NCI-H1436 (cell line): ENCODE data around the gene DCP1B.

ENCODE experiments used
- DNase-seq: peaks from one replicate; lab custom pipeline; 2025; lab: John Stamatoyannopoulos, UW

The DCP1B gene

DNA sequence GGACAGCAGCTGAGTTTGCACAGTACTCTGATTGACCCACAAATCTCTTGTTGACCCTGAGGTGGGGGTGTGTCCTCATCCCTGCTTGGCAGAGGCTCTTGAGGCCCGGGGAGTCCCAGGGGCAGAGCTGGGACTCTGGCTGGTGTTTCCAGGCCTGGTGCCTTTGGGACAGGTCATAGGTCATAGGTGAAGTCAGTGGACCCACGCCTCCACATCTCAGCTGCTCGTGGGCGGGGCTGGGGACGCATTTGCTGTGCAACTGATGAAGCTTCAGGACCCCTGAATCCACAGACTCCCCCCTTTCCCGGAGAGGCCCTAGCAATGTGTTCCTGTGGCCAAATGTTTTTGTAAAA is 85.4 kb downstream of the DCP1B start:
- DNase-seq: no peak

DNA sequence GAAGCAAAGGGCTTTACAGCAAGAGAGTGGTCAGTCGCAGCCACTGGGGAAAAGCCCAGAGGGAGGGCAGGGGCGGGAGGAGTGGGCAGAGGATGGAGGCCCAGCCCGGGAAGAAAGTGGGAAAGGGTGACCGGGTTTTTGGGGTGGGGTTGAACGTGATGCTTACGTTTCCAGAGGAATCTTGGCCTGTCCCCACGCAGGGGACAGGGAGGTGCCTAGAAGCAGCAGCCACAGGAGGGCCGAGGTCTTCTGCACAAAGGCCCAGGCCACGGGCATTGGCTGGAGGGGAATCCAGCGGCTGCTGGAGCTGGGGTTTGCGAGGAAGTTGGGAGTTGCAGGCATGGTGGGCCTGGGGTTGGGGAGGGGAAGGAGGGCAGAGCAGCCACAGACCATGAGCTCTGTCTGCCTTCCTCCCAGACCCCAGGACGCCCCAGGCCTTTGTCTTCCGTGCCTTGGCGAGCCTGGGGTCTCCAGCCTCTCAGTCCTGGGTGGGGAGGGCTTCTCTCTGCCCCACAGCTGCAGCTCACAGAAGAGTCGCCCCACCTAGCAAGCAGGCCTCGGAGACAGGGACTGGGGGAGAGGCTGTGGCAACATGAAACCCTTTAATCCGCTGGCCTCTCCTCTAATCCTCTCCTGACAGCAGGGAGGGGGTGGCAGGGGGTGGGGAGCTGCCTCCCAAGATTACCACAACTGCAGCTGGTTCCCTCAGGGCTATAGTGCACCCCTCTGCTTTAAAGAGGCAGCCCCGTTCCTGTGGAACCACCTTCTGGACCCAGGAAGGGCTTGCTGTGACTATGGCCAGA is 86.0 kb downstream of the DCP1B start, which contains the start of gene CACNA2D4:
CACNA2D4 (minus strand) TSS at position 572 of the 803 bp plus-strand sequence; CDS start at position 393, 179 bp downstream.
- no peak for DNase-seq

DNA sequence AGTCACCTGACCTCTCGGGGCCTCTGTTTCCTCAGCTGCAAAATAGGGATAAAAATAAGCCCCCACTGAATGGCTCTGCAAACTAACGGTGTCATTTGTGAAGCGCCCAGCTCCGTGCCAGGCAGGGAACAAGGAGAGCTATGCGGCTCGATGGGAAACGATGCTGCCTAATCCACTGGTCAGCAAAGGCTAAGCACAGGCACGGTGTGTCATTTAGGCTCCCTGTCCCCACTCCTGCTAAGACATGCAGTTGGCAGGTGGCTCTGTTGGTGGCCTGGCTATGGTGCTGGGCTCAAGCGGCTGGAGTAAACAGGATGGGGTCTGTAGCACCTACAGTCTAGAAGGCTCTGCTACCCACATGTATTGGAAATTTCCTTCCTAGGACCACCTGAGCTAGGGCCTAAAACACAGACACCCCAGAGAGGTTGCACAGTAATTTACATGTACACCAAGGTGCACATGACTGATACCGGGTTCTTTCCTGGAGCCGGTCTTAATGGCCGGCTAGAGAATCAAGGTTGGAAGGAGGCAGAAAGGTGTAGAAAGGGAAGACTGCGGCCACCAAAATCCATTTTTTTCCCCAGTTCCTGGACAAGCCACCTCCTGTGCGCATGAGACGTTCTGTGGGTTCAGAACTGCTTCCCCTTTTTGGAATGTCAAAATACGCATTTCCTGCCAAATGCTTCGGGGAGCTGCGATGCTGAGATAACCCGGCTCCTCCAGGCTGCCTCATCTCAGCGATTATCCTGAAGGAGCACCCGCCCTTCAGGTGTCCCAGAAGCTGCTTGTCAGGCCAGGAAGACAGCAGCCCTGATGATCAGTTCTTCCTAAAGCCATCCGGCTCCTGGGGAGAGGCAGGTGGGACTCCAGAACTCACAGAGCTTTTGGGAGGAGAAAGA is 86.8 kb downstream of the DCP1B start:
- DNase-seq: no peak

DNA sequence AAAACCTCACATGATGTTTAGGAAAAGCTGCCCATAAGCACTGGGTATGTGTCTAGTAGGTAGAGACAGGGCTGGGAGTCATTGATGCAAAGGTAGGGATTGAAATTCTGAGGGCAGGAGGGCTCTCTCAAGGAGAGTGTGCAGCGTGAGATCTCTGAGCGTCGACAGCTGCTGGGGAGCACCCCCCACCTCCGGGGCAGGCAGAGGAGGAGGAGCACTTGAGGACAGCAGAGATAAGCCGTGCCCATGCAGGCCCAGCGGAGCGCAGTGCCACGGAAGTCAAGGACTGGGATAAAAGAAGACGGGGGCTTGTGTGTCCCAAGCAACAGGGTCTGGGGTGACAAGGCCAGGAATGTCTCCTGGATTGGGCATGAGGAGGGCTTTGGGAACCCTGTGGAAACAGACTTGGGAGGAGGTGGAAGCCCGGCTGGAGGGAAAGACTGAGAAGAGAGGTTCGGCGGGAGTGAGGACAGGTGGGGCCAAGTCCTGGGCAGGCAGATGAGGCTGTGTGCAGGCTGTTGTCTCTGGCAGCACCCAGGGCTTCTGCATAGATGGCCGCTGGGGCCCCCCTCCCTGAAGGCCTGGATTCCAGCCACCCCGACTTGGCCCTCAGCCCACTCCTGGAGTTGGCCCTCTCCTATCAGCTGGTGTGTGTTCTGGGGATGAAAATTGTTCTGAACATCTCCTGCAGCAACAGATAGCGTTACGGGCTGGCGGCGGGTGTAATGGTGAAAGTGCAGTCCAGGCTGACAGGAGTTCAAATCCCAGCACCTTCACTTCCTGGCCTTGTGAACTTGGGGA is 87.7 kb downstream of the DCP1B start:
- DNase-seq: no peak

DNA sequence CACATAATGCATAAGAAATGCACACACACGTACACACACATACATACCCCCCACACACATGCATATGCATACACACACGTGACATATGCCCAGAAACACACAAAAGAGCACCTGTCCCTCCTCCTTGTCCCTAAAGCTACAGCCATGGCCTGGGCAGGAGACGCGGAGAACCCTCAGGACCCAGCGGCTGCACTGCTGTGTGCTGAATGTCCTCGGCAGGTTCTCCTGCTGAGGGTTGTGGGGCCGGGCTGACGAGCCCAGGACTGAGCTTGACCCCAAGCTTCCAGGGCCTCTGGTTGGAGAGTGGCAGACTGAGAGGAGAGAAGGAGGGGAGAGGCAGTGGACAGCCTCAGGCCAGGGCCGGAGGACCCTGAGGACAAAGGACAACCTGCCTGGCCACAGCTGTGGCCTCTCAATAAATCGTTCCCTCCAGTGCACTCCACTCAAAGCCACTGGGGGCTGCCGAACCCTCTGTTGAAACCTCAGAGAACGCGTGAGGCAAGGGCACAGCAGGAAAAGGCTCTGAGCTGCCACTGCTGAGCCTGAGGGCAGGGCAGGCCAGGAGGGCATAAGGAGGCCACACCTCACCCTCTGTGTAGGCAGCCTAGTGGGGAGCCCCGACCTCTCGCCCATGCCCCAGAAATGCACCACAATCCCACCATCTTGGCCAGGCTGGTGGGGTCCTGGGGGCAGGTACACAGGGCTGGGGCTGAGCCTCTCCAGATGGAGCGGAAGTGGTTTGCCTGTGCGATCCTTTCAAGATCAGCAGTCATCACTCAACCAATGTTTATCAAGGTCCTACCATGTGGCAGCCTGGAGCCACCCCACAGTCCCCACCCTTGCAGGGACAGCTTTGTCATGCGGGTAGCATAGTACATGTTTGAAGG is 88.9 kb downstream of the DCP1B start:
- no peak for DNase-seq

DNA sequence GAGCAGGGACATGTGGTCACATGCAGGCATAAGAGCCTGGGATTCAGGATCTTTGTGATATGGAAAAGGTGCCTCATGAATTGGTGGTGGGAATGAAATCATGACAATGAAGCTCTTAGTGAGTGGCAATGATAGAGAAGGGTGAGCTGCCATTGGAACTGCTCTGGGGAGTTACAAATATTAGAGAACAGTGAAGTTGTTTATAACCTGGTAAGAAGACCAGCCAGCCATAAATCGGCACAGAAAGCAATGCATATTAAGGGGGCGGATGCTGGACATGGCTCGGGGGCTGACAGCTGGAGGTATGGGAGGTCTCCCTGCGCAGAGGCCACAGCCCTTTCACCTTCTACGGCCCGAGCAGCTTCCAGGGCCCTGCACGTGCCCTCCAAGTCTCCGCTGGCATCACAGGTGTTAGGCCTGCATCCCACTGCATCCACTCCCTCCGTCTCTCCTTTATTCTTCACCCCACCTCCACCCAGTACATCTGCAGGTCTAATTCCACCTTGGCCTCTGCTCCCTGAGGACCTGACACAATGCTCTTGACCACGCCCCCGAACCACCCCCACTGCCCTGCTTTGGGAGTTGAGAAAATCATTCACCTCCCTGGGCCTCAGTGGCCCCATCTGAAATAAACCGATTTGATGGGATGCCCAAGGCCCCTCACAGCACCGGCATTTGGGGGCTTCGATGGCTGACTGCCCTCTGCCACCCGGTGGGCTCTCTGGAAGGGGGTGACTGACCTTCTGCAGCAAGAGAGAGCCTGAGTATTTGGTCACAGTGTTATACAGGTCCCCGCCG is 89.9 kb downstream of the DCP1B start:
- no peak for DNase-seq

DNA sequence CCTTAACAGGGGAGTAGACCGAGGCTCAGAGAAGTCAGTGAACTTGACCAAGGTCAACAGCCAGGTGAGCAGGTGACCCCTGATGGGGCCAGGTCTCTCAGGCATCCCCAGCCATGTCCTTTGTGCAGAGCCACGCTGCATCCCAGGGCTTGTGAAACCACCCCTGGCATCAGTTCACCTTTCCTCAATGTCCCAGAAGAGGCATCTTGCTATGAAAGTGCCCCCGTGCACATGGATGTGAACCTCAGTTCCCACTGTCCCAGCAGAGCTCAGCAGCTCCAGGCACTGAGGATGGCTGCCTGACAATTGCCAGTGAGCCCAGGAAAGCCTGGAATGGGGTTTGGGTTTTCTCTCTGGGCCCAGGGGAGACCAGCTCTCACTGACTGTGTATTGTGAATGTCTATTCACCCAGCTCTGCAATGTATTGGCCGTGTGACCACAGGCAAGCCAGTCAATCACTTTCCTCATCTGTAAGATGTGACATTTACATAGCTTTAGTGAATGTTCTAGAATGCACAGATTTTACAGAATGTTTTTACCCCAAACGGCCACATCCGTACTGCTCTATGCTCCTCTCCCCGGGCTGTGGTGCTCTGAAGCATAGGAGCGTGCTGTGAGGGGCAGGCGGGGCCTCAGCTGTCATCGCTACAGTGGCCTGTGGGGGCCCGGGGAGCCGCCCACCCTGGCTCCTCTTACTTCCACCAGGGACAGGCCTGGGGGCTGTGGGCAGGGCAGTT is 90.7 kb downstream of the DCP1B start:
- DNase-seq: no peak

DNA sequence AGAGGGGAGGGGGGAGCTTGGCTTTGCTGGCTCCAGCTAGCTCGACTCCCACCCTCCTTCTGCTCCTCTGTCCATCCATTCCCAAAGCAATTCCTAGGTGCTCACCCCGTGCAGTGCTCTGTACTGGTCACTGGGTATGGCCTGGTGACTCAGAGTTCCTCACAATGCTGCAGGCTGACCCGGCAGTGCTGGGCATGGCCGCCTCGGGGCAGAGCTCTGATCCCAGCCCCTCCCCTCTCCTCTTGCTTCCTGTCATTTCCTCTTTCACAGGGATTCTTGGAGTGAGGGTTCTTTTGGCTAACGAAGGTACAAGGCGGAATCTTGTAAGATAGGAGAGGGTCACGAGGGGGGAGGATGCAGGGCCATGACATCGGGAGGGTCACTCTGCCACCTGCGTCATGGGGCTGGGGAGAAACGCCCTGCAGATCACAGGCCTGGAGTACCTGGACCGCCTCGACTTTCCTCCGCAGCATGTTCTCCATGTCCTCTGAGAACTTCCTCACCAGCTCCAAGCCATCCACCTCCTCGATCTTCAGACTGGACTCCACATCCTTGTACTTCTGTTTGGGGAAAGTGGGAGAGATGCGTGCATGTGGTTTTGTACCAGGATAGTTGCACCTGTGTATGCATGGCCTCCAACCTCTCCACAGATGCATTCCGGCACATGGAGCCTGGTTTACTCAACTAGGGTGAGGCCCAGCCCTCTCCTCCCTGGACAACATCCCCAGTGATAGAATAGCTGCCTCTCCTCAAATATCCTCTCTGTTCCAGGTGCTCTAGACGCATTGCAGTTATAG is 91.5 kb downstream of the DCP1B start:
- no peak for DNase-seq

DNA sequence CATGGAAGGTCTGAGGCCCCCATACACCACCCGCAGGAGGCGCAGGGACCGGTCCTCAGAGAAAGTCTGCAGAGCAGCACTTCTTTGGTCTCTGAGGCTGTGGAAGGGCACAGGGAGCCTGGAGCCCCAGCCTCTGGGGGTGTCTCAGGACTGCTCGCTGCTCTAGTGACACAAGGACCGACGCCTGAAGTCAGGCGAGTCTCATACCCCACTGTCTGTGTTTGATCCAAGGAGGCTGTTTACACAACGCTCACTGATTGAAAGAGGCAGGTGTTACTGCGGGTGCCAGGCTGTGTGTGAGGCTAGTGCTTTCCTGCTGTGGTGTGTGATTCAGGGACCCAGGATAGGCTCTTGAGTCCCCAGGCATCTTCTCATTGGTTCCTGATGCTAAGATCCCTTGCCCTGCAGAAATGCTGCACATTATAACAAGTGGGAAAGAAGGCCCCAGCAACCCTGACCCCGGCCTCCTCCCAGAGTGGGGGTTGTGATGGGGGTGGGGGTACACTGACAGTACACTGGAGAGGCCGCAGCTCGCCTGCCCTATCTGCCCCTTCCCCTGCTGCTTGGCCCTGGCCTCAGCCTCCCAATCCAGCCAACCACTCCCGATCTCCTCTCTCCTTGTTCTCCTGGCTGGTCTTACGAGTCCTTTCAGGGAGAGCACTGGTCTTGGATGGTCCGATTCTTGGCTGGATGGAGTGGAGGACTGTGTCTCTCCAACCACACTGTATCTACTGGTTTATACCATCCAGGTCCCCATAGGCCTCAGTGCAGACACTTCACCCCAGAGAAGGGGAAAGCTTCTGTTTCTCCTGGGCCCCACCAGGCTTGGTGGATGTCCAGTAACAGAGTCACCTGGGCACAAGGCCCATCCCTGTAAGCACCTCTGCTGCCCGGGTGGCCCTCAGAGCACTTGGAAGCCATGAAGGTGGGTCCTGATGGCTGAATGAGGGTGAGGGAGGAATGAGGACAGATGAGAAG is 92.4 kb downstream of the DCP1B start:
- DNase-seq: peak; percentile 74

DNA sequence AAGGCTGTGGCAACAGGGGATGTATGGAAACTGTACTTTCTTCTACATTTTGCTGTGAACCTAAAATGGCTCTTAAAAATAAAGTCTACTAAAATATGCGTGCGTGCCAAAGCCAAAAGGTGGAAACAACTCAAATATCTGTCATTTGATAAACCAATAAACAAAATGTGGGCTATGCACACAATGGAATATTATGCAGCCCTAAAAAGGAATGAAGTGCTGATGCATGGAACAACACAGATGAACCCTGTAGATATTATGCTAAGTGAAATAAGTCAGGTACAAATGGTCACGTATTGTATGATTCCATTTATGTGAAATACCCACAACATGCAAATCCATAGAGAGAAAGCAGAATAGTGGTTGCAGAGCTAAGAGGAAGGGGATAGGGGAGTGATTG is 93.8 kb downstream of the DCP1B start:
- DNase-seq: no peak

DNA sequence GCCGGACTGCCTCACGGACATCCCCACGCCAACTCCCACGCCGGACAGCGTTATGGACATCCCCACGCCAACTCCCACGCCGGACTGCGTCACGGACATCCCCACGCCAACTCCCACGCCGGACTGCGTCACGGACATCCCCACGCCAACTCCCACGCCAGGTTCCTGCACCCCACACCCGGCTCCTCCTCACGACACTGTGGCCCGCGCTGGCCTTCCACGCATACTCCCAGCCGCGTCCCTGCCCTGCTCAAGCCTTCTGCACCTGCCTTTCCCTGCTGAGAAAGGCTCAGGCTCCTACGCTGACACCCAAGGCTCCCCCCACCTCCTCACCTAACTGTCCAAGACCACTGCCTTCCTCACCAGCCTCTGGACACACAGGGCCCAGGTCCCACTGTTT is 95.5 kb downstream of the DCP1B start:
- DNase-seq: no peak

DNA sequence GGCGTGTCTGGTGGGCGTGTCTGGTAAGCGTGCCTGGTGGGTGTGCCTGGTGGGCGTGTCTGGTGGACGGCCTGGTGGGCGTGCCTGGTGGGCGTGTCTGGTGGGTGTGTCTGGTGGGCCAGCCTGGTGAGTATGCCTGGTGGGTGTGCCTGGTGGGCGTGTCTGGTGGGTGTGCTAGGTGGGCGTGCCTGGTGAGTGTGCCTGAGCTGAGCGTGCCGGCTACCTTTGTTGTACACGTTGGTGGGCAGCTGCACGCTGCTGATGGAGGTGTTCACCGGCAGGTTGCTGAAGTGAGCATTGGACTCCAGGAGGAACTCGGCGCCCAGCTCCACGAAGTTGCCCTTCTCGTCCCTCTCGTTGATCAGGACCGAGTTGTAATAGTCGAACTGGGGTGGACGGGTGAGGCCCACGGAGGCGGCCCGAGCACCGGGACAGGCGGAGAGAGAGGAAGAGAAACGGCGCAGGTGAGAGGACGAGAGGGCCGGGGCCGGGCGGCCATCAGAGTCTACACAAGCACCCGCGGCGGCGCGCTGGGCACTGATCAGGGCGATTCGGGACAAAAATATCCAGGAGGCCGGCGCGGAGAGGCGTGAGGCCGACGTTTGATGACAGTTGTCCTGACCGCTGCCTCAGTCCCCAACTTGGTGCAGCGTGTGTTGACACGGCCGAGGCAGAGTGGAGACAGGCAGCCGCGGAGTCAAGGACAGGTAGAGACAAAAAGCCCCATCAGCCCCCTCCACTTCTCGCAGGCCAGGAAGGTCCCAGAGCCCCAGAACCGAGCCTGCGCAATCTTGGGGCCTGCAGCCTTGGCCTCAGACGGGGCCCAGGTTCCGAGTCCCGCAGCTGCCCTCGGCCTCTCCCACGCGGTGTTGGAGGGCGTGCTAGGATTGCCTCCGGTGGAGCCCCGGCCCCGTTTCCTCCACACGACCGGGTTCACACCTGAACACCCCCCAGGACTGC is 96.3 kb downstream of the DCP1B start:
- DNase-seq: no peak

DNA sequence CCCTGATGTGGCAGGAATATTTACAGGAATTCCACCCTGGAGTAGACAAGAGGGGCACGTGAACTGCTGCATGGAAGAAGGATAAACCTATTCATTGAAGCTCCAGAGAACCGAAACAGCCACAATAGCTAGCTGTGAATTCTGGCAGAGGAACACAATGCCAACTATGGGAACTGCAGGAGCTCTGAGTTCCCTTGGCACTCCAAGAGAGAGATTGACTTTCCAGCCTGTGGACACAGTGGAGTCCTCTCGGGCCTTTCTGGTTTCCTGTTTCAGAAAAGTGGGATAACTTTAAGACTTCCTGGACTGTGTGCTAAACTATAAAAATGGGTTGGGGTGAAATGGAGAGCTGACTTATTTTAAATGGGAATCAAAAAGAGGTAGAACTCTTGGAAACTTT is 97.7 kb downstream of the DCP1B start:
- no peak for DNase-seq

DNA sequence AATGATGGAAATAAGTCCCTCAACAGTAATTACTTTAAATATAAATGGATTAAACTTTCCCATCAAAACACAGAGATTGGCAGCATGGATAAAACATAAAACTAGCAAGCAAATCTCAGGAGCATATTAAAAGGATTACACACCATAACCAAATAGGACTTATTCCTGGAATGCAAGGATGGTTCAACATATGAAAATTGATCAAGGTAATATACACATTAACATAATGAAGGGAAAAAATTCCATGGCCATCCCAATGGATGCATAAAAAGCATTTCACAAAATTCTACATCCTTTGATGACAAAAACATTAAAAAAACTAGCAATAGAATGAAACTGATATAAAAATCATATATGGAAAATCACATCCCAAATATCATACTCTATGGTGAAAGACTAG is 99.4 kb downstream of the DCP1B start:
- no peak for DNase-seq

DNA sequence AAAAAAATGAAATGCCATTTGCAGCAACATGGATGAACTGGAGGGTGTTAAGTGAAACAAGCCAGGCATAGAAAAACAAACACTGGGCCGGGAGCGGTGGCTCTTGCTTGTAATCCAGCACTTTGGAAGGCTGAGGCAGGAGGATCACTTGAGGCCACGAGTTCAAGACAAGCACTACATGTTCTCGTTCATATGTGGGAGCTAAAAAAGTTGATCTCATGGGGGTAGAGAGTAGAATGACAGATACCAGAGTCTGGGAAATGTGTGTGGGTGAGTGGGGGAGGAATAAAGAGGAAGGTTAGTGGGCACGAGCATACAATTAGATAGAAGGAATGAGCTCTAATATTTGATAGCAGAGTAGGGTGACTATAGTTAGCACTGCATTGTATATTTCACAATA is 107.3 kb downstream of the DCP1B start:
- no peak for DNase-seq
